Tibial artery (tissue), 4 donors: Measurements from ENCODE around the gene DNAH17.

Experiments used
- DNase-seq, 2 donors: peaks; one replicate each; pipeline ENCODE4 v3.0.0-alpha.2; 2019
- H3K27ac ChIP-seq, 2 donors: fragments of 200-600 bp; sonication (generic) in 1 of 2; 1 replicate in 1 of 2; 2 replicates in 1 of 2; pipeline ENCODE4 v1.5.1; 2018 to 2019; ENCODE audit warnings: mild to moderate bottlenecking in 1 of 2
- H3K27me3 ChIP-seq, 2 donors: fragments of 200-600 bp; sonication (generic) in 1 of 2; one replicate each; pipeline versions ENCODE4 v1.5.1 to v1.6.0; 2016 to 2019
- H3K36me3 ChIP-seq, 3 donors: fragments of 200-600 bp; sonication (generic) in 2 of 3; one replicate each; pipeline ENCODE4 v1.5.1; 2016 to 2019; ENCODE audit warnings: mild to moderate bottlenecking in 2 of 3
- H3K4me1 ChIP-seq, 4 donors: fragments of 200-600 bp; sonication (generic) in 2 of 4; 1 replicate in 3 of 4; 2 replicates in 1 of 4; pipeline ENCODE4 v1.5.1; 2016 to 2019
- H3K4me3 ChIP-seq, 2 donors: fragments of 200-600 bp; sonication (generic) in 1 of 2; 1 replicate in 1 of 2; 2 replicates in 1 of 2; pipeline ENCODE4 v1.5.1; 2018 to 2019; ENCODE audit warnings: mild to moderate bottlenecking in 2 of 2
- H3K9me3 ChIP-seq, 3 donors: fragments of 200-600 bp; sonication (generic) in 1 of 3; one replicate each; pipeline ENCODE4 v1.5.1; 2016 to 2019
- CTCF ChIP-seq, 2 experiments: fragments of 200-600 bp in 1 of 2; fragments of 450-650 bp in 1 of 2; IDR thresholded peaks; one replicate each; pipeline ENCODE4 v1.5.1; 2017 to 2019; ENCODE audit warnings: antibody characterized with exemption in 2 of 2, mild to moderate bottlenecking in 1 of 2, moderate library complexity in 1 of 2
- intact Hi-C: fragments of 100-400 bp; cut with DNase I; formaldehyde crosslinking; loops from one replicate; pipeline ENCODE4 v1.15.0; 2023; ENCODE audit warnings: low total_unique reads

Gene DNAH17

GRCh38 chr17:78490673-78491072 is 86.5 kb downstream of the DNAH17 start:
- Histone ChIP-seq H3K27me3 (peaks cover 0 to 13% of the 10 kb centered on the region in 2 donors), H3K4me3 (no peak overlapping the region), H3K27ac (no peak overlapping the region), H3K9me3 (no peaks in the 10 kb centered on the region), H3K36me3 (no peaks in the 10 kb centered on the region), H3K4me1 (no peaks in the 10 kb centered on the region)
- TF ChIP-seq CTCF (IDR thresholded peaks at IDR 0.05): no peak
- intact Hi-C loops: loop anchor here (10.0 kb wide), 1 partner anchor 254 kb away; no protein-coding TSS in a partner anchor
- no peak for DNase-seq

GRCh38 chr17:78490156-78490555 is 87.0 kb downstream of the DNAH17 start:
- Histone ChIP-seq H3K27ac (no peak overlapping the region), H3K4me1 (no peaks in the 10 kb centered on the region), H3K9me3 (no peaks in the 10 kb centered on the region), H3K27me3 (peaks cover 0 to 11% of the 10 kb centered on the region in 2 donors), H3K4me3 (no peak overlapping the region), H3K36me3 (no peaks in the 10 kb centered on the region)
- TF ChIP-seq CTCF (IDR thresholded peaks at IDR 0.05): no peak
- no peak for DNase-seq
- intact Hi-C loops: loop anchor here (10.0 kb wide), 1 partner anchor 255 kb away; no protein-coding TSS in a partner anchor

DNA sequence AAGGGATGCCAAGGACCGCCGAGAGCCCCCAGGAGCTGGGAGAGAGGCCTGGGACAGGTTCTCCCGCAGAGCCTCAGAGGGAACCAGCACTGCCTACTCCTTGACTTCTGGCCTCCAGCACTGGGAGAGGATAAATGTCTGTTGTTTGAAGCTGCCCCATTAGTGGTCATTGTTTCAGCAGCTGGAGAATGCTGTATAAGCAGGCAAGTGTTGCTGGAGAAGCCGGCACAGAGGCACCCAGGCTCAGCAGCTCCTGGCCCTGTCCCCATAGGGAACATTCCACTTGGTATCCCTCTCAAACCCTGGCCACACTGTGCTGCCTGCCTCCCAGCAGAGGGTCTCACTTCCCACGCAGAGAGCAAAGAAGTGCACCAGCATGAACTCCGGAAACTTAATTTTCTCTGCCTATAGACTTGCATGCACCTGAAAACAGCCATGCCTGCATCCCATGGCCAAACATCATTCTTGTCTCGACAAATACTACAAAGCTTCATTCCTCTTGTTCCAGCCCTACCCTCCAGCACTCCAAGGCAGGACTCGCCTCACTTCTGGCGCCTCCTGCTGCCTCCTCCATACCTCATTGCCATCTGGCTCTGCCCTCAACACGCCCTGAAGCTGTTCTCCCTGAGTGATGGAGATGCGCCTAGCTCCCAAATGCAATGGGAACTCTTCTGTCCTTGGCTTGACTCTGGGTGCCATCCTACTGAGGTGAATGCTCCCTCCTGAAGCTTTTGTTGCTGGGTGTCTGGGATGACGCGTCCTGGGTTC is 88.1 kb downstream of the DNAH17 start:
- H3K4me3 ChIP-seq: no peak overlapping the region
- peaks cover 0 to 10% (median 3%) of the 10 kb centered on the region in 4 donors for H3K4me1 ChIP-seq
- H3K9me3 ChIP-seq: no peaks in the 10 kb centered on the region
- no peak overlapping the region for H3K27ac ChIP-seq
- peaks cover 0 to 14% of the 10 kb centered on the region in 2 donors for H3K27me3 ChIP-seq
- H3K36me3 ChIP-seq: no peaks in the 10 kb centered on the region
- intact Hi-C loops: no loop called here
- no peak for DNase-seq
- TF ChIP-seq CTCF (IDR thresholded peaks at IDR 0.05): no peak

DNA sequence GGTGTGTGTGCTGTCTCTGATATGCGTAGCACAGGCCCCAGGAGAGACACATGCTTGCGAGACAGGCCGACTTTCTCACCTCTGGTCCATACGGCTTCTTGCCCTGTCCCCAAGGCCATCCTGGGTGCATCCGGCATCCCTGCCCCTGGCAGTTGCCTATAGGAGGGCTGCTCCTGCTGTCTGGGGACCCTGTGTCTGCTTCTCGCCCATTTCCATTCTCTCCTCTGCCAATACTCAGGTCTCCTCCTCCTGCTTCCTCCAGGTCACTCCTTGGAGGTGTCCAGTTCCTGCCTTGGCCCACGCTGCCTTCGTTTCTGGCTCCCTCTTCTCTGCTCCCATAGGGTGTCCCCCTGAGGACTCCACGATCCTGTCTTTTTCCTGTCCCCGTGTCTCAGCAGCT is 89.0 kb downstream of the DNAH17 start:
- Histone ChIP-seq H3K27ac (no peak overlapping the region), H3K36me3 (no peaks in the 10 kb centered on the region), H3K4me1 (peaks cover 0 to 10% (median 3%) of the 10 kb centered on the region in 4 donors), H3K27me3 (peaks cover 0 to 11% of the 10 kb centered on the region in 2 donors), H3K4me3 (no peak overlapping the region), H3K9me3 (no peaks in the 10 kb centered on the region)
- intact Hi-C loops: no loop called here
- no peak for TF ChIP-seq CTCF (IDR thresholded peaks at IDR 0.05)
- no peak for DNase-seq

DNA sequence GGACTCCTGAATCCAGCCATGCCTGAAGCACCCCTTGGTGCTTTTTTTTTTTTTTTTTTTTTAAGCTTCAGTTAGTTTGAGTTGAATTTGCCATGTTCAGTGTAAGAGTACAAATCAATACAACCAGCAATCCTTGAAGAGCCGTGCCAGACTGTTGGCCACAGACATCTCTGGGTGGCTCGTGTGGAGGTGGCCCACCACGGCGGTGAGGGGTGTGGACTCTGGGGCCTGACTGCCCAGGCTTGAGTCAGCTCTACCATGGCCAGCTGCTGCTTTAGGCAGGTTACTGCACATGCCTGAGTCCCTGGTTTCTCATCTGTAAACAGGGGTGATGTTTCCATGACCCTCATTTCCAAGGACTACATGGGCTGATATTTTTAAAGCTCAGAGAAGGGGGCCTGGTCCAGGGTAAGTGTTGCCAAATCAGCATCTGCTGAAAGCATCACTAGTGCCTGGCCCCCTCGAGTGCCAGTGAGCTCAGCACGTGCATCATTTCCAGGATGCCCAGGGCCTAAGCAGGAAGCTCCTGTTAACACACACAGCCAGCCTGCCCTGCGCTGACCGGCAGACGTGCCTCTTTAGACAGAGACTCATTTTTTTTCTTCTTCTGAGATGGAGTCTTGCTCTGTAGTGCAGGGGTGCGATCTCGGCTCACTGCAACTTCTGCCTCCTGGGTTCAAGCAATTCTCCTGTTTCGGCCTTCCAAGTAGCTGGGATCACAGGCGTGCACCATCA is 90.1 kb downstream of the DNAH17 start:
- Histone ChIP-seq H3K27ac (no peak overlapping the region), H3K36me3 (no peaks in the 10 kb centered on the region), H3K4me3 (no peak overlapping the region), H3K9me3 (no peaks in the 10 kb centered on the region), H3K4me1 (peaks cover 0 to 10% (median 3%) of the 10 kb centered on the region in 4 donors), H3K27me3 (peaks cover 0 to 20% of the 10 kb centered on the region in 2 donors)
- no peak for TF ChIP-seq CTCF (IDR thresholded peaks at IDR 0.05)
- DNase-seq: no peak
- intact Hi-C loops: no loop called here
